ENCODE measurements around the gene KRTAP19-7.

Gene KRTAP19-7

GRCh38 chr21:30555095-30555494 is 6.0 kb downstream of the KRTAP19-7 start:
- no peak for ATAC-seq (ENCODE audit: insufficient read depth, low read depth)
- H3K36me3 ChIP-seq (ENCODE audit: insufficient read depth, low read length), result no peaks in the 10 kb centered on the region
- H3K9ac ChIP-seq (ENCODE audit: low read depth, low read length), result no peak overlapping the region
- H2AFZ ChIP-seq (ENCODE audit: low read depth, low read length), result no peak overlapping the region
- no peak overlapping the region for H3K4me3 ChIP-seq (ENCODE audit: low read depth in 1 of 2, low read length in 2 of 2)
- DNase-seq, result no peak
- no peaks in the 10 kb centered on the region for H3K4me1 ChIP-seq (ENCODE audit: insufficient read depth, low read length)
- H3K79me2 ChIP-seq (ENCODE audit: insufficient read depth, low read length), result no peaks in the 10 kb centered on the region
- H3K27ac ChIP-seq (ENCODE audit: low read length), result no peak overlapping the region
- no peaks in the 10 kb centered on the region for H4K20me1 ChIP-seq (ENCODE audit: insufficient read depth, low read length)
- H3K4me2 ChIP-seq (ENCODE audit: insufficient read depth, low read length), result no peak overlapping the region
- TF ChIP-seq CTCF (IDR thresholded peaks at IDR 0.05; ENCODE audit: borderline replicate concordance, extremely low read depth, low read length, poor library complexity, severe bottlenecking) (no peak), EZH2 (IDR thresholded peaks at IDR 0.05; ENCODE audit: borderline replicate concordance, low read depth, low read length, severe bottlenecking) (no peak)
- no peaks in the 10 kb centered on the region for H3K27me3 ChIP-seq (ENCODE audit: insufficient read depth, low read length, poor library complexity)
- H3K9me3 ChIP-seq (ENCODE audit: insufficient read depth, low read length, severe bottlenecking), result no peaks in the 10 kb centered on the region

- H3K4me2 ChIP-seq (ENCODE audit: insufficient read depth, low read length), result no peak overlapping the region
- no peak overlapping the region for H2AFZ ChIP-seq (ENCODE audit: low read depth, low read length)
- no peaks in the 10 kb centered on the region for H4K20me1 ChIP-seq (ENCODE audit: insufficient read depth, low read length)
- no peak for TF ChIP-seq CTCF (IDR thresholded peaks at IDR 0.05; ENCODE audit: borderline replicate concordance, extremely low read depth, low read length, poor library complexity, severe bottlenecking)
- TF ChIP-seq EZH2 (IDR thresholded peaks at IDR 0.05; ENCODE audit: borderline replicate concordance, low read depth, low read length, severe bottlenecking), result no peak
- H3K4me3 ChIP-seq (ENCODE audit: low read depth in 1 of 2, low read length in 2 of 2), result no peak overlapping the region
- no peaks in the 10 kb centered on the region for H3K4me1 ChIP-seq (ENCODE audit: insufficient read depth, low read length)
- H3K27me3 ChIP-seq (ENCODE audit: insufficient read depth, low read length, poor library complexity), result no peaks in the 10 kb centered on the region
- H3K27ac ChIP-seq (ENCODE audit: low read length), result no peak overlapping the region
- no peak overlapping the region for H3K9ac ChIP-seq (ENCODE audit: low read depth, low read length)
- H3K79me2 ChIP-seq (ENCODE audit: insufficient read depth, low read length), result no peaks in the 10 kb centered on the region
- H3K36me3 ChIP-seq (ENCODE audit: insufficient read depth, low read length), result no peaks in the 10 kb centered on the region
- ATAC-seq (ENCODE audit: insufficient read depth, low read depth) (no peak), DNase-seq (no peak)
- H3K9me3 ChIP-seq (ENCODE audit: insufficient read depth, low read length, severe bottlenecking), result no peaks in the 10 kb centered on the region
These were observed 8.3 kb downstream of the KRTAP19-7 start for GRCh38 chr21:30552782-30553181.

DNA sequence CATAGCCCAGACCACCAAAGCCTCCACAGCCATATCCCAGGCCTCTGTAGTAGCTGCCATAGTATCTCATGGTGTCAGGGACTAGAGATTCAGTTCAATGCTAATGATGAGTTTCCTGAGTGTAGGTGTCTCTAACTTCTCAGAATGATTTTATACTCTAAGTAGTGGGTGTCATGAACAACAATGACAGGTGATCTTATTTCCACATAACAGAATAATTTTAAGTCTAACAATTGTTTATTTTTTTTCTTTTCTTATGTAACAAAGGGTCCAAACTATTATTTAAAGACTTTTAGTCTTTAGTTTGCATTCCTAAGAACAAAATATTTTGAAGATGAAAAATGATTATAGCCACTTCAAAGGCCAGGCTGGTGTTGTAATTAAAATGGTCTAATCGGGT is 19.4 kb downstream of the KRTAP19-7 start, which contains the start of gene KRTAP19-6:
TSS of gene KRTAP19-6 (minus strand) at position 101 of the 400 bp plus-strand sequence. CDS start at position 70, 31 bp downstream.
- no peaks in the 10 kb centered on the region for H3K36me3 ChIP-seq (ENCODE audit: insufficient read depth, low read length)
- H3K4me2 ChIP-seq (ENCODE audit: insufficient read depth, low read length), result no peak within 1 kb of the TSS
- no peaks in the 10 kb centered on the region for H3K4me1 ChIP-seq (ENCODE audit: insufficient read depth, low read length)
- no peak within 1 kb of the TSS for H3K27ac ChIP-seq (ENCODE audit: low read length)
- H4K20me1 ChIP-seq (ENCODE audit: insufficient read depth, low read length), result no peaks in the 10 kb centered on the region
- H3K9me3 ChIP-seq (ENCODE audit: insufficient read depth, low read length, severe bottlenecking), result no peaks in the 10 kb centered on the region
- DNase-seq (no peak), ATAC-seq (ENCODE audit: insufficient read depth, low read depth) (no peak)
- H3K79me2 ChIP-seq (ENCODE audit: insufficient read depth, low read length), result no peaks in the 10 kb centered on the region
- no peaks in the 10 kb centered on the region for H3K27me3 ChIP-seq (ENCODE audit: insufficient read depth, low read length, poor library complexity)
- no peak within 1 kb of the TSS for H3K9ac ChIP-seq (ENCODE audit: low read depth, low read length)
- H2AFZ ChIP-seq (ENCODE audit: low read depth, low read length), result no peak within 1 kb of the TSS
- no peak for TF ChIP-seq EZH2 (IDR thresholded peaks at IDR 0.05; ENCODE audit: borderline replicate concordance, low read depth, low read length, severe bottlenecking)
- TF ChIP-seq CTCF (IDR thresholded peaks at IDR 0.05; ENCODE audit: borderline replicate concordance, extremely low read depth, low read length, poor library complexity, severe bottlenecking), result no peak
- no peak within 1 kb of the TSS for H3K4me3 ChIP-seq (ENCODE audit: low read depth in 1 of 2, low read length in 2 of 2)

DNA sequence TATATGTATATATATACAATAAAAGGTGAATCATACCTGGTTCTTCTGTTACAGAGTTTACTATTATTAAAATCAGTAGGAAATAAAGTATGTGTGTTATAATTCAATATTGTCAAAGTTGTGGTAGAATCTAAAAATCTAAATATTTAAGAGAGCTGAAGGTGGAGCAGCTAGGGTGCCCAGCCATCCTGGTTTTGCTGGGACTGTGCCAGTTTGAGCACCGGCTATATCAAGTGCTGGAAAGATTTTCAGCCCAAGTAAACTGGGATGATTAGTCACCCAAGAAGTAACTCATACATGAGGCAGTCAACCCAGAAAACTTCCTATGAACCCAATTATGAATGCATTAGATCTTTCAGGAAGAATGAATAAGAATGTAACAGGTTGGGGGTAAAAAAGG is 42.2 kb downstream of the KRTAP19-7 start:
- Histone ChIP-seq H3K4me1 (ENCODE audit: insufficient read depth, low read length) (no peaks in the 10 kb centered on the region), H3K4me3 (ENCODE audit: low read depth in 1 of 2, low read length in 2 of 2) (no peak overlapping the region), H3K27ac (ENCODE audit: low read length) (no peak overlapping the region), H3K4me2 (ENCODE audit: insufficient read depth, low read length) (no peak overlapping the region), H3K9ac (ENCODE audit: low read depth, low read length) (no peak overlapping the region), H3K9me3 (ENCODE audit: insufficient read depth, low read length, severe bottlenecking) (no peaks in the 10 kb centered on the region), H2AFZ (ENCODE audit: low read depth, low read length) (no peak overlapping the region), H3K27me3 (ENCODE audit: insufficient read depth, low read length, poor library complexity) (no peaks in the 10 kb centered on the region), H3K36me3 (ENCODE audit: insufficient read depth, low read length) (no peaks in the 10 kb centered on the region), H4K20me1 (ENCODE audit: insufficient read depth, low read length) (no peaks in the 10 kb centered on the region), H3K79me2 (ENCODE audit: insufficient read depth, low read length) (no peaks in the 10 kb centered on the region)
- ATAC-seq (ENCODE audit: insufficient read depth, low read depth) (no peak), DNase-seq (no peak)
- TF ChIP-seq EZH2 (IDR thresholded peaks at IDR 0.05; ENCODE audit: borderline replicate concordance, low read depth, low read length, severe bottlenecking) (no peak), CTCF (IDR thresholded peaks at IDR 0.05; ENCODE audit: borderline replicate concordance, extremely low read depth, low read length, poor library complexity, severe bottlenecking) (no peak)

Measured in DND-41 (cell line).